HL-60/S4 treated with phorbol 12-myristate 13-acetate at 8.2 ng/mL for 4 days and 3 days (cell line): ENCODE data around the gene NME5.
"Not testable (repeated sequence)": the region's sequence is repeated elsewhere in the genome, so short reads cannot be mapped to it uniquely, and the experiment has no call there.

Experiments
- in situ Hi-C: fragments of 300-500 bp; cut with MboI; formaldehyde crosslinking; loops from 2 replicates; pipeline ENCODE4 v1.15.0; 2022; ENCODE audit warnings: low sequenced_read_pairs

Gene NME5, protein sequence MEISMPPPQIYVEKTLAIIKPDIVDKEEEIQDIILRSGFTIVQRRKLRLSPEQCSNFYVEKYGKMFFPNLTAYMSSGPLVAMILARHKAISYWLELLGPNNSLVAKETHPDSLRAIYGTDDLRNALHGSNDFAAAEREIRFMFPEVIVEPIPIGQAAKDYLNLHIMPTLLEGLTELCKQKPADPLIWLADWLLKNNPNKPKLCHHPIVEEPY

DNA sequence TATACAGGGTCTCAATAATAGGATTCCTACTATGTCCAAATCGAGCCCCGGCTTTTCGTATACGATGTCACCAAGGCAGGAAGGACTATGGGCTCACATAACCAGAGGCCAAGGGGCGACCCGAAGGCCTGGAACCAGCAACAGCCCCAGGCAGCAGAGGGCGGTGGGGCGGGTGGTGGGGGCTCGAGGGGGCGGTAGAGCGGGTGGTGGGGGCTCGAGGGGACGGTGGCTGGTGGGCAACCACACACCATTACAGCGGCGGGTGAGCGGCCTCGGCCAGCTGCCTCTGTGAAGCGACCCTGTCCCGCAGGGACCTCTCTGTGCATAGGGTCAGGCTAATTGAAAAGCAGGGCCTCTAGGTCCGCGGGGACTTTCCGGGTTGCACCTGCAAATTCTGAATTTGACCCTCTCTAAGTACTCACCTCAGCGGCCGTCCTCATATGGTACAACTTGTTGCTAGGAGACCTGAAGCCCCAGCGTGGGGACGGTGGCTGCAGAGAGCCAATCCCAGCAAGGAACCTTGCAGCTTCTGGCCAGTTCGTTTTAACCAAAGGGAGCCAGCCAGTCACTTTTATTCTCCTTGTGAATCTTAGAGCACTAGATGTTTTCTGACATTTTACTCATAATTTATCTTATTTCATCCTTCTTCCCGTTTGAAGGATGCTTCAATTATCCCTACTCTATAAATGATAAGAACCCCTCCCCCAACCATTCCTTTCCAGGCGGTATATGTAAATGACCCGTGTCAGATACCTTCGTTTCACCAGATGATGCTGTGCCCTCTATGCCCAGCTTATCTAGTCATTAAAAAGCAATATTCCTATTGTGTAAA, at the start of gene NME5:
Gene NME5, minus strand, starts transcription at position 480 of the 832 bp plus-strand sequence. CDS start 648 bp downstream, outside the sequence.
- in situ Hi-C loops = loop anchor here (25.0 kb wide), 1 partner anchor 352 kb away; no protein-coding TSS in a partner anchor

GRCh38 chr5:138188626-138189025, 49.4 kb upstream of the NME5 start:
- in situ Hi-C loops = loop anchor here (25.0 kb wide), 1 partner anchor 224 kb away; no protein-coding TSS in a partner anchor

GRCh38 chr5:138186002-138186447, 46.8 kb upstream of the NME5 start:
- in situ Hi-C loops = loop anchor here (25.0 kb wide), 1 partner anchor 226 kb away; no protein-coding TSS in a partner anchor

DNA sequence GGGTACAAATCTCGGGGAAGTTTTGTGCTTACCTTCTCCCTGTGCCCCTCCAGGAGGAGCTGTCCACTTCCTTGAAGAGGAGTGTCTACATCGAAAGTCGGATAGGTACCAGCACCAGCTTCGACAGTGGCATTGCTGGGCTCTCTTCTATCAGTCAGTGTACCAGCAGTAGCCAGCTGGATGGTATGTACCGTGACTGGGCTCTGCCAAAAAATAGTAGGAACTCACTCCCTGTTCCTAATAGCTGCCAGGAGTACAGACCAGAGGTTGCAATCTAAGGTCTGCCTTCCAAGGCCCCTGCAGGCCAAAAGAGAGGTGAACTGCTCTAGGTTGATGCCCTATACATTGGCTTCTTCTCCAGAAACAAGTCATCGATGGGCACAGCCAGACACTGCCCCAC, 43.6 kb upstream of the NME5 start:
- in situ Hi-C loops = loop anchor here (25.0 kb wide), 1 partner anchor 229 kb away; no protein-coding TSS in a partner anchor

- in situ Hi-C loops = loop anchor here (25.0 kb wide), 1 partner anchor 231 kb away; no protein-coding TSS in a partner anchor
Measured at GRCh38 chr5:138180841-138181240, 41.6 kb upstream of the NME5 start.

DNA sequence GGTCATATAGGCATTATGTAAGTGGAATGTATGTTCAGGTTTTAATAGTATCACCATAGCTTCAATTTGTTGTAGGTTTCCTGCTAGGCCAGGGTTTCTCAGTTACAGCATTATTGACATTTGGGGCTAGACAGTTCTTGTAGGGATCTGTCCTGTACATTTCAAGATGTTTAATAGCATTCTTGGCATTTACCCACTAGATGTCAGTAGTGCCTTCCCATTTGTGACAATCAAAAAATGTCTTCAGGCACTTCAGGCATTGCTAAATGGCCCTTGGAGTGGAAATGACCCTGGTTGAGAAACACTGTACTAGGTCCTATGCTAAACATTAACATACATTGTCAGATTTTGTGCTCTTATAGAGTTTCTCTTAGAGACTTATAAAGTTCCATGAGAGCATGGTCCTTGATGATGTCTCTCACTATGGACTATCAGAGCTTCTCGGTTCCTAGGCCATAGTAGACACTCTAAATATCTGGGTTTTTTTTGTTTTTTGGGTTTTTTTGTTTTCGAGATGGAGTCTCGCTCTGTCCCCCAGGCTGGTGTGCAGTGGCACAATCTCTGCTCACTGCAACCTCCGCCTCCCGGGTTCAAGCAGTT, 41.1 kb upstream of the NME5 start:
- in situ Hi-C loops = loop anchor here (25.0 kb wide), 1 partner anchor 232 kb away; no protein-coding TSS in a partner anchor

- in situ Hi-C loops = loop anchor here (25.0 kb wide), 1 partner anchor 233 kb away; no protein-coding TSS in a partner anchor
Measured at GRCh38 chr5:138179277-138179857, 40.1 kb upstream of the NME5 start.

DNA sequence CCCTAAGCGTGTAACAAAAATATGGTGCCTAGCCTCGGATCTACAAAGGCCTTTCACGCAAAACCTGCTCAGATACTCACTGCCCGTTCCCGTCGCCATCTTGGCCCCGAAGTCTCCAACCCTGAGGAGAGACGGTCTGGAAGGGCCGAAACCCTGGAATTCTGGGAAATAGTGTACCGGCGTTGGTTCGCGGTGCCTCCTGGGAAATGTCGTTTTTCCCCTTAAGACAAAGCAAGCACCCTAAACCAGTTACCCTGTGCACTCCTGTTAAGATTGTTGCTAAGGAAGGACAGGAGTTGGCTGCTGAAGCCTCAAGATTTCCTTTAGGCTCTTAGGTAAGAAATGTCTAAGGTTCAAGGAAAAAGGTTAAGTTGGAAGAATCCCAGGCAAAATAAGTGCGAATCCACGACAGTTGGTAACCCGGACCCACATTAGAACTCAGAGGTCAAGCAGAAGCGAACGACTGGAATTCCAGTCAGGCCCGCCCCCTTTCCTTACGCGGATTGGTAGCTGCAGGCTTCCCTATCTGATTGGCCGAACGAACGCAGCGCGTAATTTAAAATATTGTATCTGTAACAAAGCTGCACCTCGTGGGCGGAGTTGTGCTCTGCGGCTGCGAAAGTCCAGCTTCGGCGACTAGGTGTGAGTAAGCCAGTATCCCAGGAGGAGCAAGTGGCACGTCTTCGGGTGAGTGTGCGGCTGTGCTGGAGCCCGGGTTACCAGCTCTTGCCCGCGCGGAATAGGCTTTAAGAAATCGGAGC, 39.5 kb upstream of the NME5 start, which contains the start of the genes BRD8 and KIF20A:
Gene BRD8, minus strand, starts transcription at position 115 of the 761 bp plus-strand sequence. Its CDS starts 16 bp downstream, at position 99.
Gene KIF20A, plus strand, starts transcription at position 597 of the 761 bp plus-strand sequence. CDS start 569 bp downstream, outside the sequence.
- in situ Hi-C loops = loop anchor here (25.0 kb wide), 1 partner anchor 234 kb away; no protein-coding TSS in a partner anchor

GRCh38 chr5:138177941-138178515, 38.8 kb upstream of the NME5 start:
- in situ Hi-C loops = loop anchor here (25.0 kb wide), 1 partner anchor 234 kb away; no protein-coding TSS in a partner anchor

DNA sequence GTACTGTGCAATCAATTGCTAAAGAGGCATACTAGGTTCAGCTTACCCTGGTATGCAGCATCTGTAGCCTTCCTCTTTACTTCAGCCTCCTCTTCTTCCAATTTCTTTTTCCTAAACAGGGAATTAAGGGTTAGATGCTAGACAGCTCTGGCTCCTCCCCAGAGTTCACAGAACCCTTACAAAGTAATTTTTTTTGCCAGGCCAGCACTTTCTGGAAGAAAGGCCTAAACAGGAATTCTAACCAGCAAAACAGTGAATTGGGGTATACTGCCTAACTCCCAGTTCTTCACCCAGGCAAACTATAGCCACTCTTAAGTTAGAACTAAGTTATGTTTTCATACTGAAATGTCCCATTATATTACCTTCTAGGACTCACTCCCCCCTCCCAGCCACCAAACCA, 31.1 kb upstream of the NME5 start:
- in situ Hi-C loops = no loop called here

GRCh38 chr5:138169124-138169523, 29.9 kb upstream of the NME5 start:
- in situ Hi-C loops = no loop called here

DNA sequence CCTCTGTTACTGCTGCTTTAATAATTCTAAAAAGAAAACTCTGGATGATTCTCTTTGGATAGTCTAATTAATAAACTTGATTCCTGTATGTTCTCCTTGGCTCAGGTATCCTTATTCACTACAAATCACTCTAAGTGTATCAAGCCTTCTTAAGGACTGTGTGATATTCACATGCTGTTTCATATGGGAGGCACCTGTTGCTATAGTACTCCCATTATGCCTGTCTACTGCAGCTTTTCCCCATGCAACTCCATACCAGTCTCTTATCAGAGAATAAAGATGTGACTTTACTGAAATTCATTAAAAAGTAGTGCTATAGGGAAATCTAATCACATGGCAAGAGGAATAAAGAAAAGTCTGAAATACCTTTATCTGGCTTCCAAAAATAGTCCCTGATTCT, 24.5 kb upstream of the NME5 start:
- in situ Hi-C loops = no loop called here

DNA sequence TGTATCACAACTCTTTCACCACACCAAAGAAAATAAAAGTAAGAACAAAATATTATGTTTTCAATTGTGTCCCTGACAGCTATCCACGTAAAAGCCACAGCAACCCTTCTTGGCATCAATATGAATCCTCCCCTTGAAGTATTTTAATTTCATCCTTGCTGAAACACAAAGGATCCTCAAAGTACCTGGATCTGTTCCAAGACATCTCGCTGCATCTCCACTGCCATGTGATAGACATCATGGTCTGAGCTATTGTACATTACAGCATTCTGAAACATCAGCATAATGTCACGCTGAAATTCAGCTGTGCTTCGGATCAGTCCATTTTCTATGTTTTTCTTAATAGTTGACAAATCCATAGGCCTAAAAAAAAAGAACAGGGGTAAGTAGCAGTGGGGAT, 21.5 kb upstream of the NME5 start:
- in situ Hi-C loops = no loop called here

- in situ Hi-C loops = no loop called here
Measured at GRCh38 chr5:138159666-138160065, 20.4 kb upstream of the NME5 start.

DNA sequence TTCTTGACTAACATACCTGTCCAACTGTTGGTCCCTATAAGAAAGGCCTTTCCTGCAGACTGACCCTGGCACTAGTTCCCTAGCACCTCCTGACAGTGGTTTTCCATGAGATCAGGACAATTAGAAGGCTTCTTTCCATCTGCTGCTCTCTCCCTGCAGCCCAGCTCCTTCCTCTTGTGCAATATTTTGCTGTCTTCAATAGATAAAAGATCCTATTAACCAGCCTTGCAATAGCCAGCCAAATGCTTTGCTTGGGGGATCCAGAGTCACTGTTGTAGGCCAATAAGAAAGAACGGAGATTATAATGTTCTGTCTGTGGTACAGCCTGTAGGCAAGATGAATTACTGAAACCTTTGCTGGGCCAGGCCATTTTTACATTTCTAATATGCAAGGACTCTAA, 18.4 kb upstream of the NME5 start:
- in situ Hi-C loops = no loop called here

- in situ Hi-C loops = not testable (repeated sequence)
Measured at GRCh38 chr5:138155977-138156376, 16.7 kb upstream of the NME5 start.

DNA sequence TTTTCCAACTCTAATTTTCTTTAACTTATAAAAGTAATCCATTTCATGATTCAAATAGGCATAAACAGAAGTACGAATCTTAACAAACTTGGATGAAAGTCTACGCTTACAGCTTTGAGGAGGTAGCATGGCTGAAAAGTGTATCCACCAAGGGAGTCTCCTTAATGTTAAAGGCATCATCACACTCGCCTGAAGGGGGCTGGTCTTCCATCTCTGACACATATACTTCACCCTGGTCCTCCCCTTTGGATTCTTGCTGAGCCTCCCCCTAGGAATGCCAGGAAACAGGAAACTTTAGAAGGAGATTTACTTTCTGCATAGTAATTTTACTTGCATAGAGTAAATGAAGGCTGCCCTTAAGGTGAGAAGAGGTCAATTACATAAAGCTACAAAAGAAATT, 10.3 kb upstream of the NME5 start:
- in situ Hi-C loops = loop anchor here (25.0 kb wide), 1 partner anchor 362 kb away; no protein-coding TSS in a partner anchor

DNA sequence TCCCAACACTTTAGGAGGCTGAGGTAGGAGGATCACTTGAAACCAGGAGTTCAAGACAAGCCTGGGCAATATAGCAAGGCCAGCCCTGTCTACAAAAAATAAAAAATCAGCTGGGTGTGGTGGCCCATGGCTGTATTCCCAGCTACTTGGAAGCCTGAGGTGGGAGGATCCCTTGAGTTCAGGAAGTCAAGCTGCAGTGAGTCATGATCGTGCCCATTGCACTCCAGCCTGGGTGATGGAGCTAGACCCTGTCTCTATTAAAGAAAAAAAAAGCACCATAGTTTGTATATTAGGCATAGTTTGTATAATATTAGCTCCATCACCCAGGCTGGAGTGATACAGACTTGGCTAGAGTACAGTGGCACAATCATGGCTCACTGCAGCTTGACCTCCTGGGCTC, 9.6 kb upstream of the NME5 start:
- in situ Hi-C loops = loop anchor here (25.0 kb wide), 1 partner anchor 362 kb away; no protein-coding TSS in a partner anchor

- in situ Hi-C loops = loop anchor here (25.0 kb wide), 1 partner anchor 356 kb away; no protein-coding TSS in a partner anchor
Measured at GRCh38 chr5:138143578-138143977, 4.3 kb upstream of the NME5 start.
